Loucy (cell line): ENCODE results near the gene RARB.

ENCODE experiments used
- CTCF ChIP-seq: fragments of 200-600 bp; sonication (generic); conservative IDR thresholded peaks from 2 replicates; pipeline ENCODE4 v1.5.1; 2014; ENCODE audit warnings: mild to moderate bottlenecking, antibody characterized with exemption, low read length
- EZH2phosphoT487 ChIP-seq: fragments of 200-600 bp; IDR thresholded peaks from 2 replicates; pipeline ENCODE4 v1.6.1; 2018; ENCODE audit warnings: antibody characterized with exemption, mild to moderate bottlenecking, moderate library complexity, borderline replicate concordance

- no peak for TF ChIP-seq CTCF
- TF ChIP-seq EZH2phosphoT487 = no peak
Observed at GRCh38 chr3:25420147-25420546, 7.9 kb upstream of the RARB start.
